CD4-positive, alpha-beta T cell treated with Interferon alpha-2 for 1 hour (primary cell): ENCODE measurements around the gene PARD3B.

Experiments
- DNase-seq, 2 donors: peaks; one replicate each; pipeline ENCODE4 v3.0.0-alpha.2; 2020 to 2022

The PARD3B gene

DNA sequence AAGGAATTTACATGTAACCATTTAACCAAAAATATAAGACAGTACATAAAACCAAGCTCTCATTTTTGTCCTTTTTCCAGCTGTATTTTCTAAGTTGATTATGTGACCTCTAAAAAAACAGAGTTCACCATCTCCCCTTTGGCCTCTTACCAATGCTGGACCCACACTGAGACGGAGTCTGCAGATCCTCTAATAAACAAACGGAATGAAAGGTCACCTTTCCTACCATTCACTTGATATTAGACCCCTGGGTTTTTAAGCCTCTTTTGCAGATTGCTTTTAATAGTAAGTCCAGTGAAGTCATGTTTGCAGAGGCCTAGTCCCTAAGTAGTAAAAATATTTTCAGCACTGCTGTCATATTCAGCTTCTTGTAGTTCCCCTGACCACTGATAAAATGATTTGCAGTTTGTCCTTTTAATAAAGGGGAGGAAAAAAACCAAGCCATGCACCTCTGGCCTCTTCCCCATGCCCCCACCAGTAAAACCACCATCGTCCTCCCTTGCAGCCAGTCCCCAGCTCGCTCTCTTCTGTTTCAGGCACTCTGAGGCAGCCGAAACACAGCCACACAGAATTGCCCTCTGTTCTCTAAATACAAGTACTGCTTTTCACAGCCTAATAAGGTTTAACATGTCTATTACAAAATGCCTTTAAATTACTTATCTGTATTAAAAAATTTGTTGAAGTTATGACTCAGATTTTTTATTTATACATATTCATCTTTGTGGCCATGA lies 427.5 kb downstream of the PARD3B start:
- DNase-seq: no peak

DNA sequence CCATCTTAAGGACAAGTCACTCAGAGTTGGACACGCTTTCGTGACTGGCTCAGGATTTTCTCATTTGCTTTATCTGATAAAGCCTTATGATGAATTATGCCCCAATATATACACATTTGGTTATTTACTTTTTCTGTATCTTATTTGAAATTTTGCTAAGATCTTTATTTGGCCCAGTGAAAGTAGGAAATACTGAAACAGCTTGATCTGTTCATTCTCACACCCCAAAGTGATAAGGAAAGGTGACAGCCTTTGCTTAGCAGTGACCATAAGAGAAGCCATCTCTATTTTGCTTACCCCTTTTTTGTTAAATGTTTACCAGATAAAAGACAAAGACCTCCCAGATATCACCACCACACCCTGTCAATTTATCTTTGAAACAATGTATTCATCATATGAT lies 428.3 kb downstream of the PARD3B start:
- no peak for DNase-seq

GRCh38 chr2:204974487-204974886 lies 429.2 kb downstream of the PARD3B start:
- DNase-seq: no peak

DNA sequence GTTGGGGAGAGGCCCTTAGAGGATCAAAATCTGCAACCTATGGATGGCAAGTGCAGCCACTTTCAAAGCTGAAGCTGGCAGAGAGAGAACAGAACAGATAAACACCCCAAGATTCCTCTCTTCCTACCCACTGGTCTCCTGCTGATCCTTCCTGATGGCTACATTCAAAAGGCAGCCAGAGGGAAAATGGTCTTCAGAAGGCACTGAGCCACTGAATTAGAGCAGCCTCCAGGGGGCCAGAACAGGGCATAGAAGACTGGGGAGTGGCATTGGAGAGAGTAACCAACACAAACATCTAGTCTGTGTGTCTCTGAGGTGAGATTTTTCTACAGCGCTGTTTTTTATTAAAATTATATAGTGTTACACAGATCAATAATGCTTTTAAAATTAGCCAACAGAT lies 432.6 kb downstream of the PARD3B start:
- DNase-seq: no peak

GRCh38 chr2:204982303-204982702 lies 437.0 kb downstream of the PARD3B start:
- no peak for DNase-seq

DNA sequence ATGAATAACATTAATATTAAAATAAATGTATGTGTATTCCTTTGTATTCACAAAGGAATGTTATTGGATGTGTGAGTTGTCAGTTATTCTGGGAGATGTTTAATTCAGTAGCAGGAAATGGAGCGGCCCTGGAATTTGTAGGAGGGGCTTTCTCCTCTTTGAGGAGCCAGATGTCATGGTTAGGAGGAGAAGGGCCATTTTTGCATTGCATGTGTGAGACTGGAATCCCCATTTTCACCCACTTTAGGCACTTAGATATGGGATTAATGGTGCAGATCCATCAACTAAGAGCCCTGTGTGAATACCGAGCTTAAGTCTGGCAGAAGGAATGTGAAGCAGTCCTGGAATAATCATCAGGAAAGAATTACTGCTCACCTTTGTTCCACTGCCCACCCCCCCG lies 439.2 kb downstream of the PARD3B start:
- no peak for DNase-seq

DNA sequence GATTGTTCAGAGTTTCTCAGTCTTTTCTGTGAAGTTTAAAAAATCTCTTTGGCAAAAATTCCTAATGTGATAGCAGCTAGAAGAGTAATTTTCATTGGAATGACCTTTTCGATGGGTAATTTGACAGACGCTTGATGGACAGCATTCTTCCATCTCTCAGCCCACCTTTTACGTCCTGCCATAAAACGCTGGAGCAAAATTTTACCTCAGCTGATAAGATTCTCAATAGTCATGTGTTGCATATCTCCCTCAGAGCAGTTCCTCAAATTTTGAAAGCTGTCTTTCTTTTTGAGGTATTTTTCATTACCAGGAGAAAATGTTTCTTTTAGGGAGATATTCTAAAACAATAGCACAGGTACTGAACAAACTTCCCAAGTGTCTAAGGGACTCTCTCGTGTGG lies 441.4 kb downstream of the PARD3B start:
- DNase-seq: no peak

DNA sequence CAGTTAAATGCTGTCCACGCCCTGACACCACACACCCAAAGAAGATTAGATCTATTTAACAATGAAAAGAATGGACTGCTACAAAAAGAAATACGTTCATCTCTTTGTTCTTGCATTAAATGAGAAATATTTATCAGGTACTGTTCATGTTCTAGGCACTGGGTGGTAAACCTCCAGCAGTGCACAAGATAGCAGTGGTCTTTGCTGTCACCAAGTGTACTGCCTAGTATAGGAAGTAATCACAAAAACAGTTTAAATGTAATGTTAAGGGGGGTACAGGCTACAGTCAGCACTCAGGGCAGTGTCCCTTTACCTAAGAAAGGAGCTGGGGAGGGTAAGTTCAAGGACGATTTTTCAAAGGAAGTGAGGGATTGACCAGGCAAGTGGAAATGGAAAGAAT lies 443.6 kb downstream of the PARD3B start:
- no peak for DNase-seq

- DNase-seq: no peak
Observed at GRCh38 chr2:204989877-204990276, 444.6 kb downstream of the PARD3B start.

DNA sequence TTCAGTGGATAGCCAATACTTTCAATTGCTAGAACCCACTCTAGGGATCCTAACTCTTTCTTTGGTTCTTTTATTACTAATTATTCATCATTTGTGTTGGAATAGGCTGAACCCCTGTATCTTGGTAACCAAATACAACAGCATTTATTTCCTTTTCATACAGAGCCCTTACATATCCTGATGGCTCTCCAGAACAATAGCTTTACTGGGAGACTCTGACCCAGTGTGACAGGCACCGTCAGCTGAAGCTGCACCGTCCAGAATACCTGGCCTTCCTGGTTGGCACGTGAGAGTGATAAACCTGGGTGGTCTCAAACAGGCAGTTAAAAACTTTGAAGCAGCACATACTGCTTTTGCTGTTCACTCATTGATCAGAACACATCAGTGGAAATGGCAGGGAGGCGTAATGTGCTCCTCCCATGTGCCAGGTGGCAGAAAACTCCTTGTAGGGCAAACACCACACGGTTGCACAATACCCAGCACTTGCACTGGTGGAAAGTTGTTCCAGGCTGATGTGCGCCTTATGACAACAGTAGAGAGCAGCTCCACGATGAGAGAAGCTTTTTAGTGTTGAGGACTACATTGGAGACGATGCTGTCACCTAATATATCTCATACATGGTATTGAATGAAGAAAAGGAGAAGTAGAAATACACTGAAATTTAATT lies 456.2 kb downstream of the PARD3B start:
- no peak for DNase-seq

GRCh38 chr2:205002390-205002789 lies 457.1 kb downstream of the PARD3B start:
- peak in 1 of 2 donors; percentile 37 for DNase-seq

GRCh38 chr2:205003288-205003687 lies 458.0 kb downstream of the PARD3B start:
- DNase-seq: no peak

DNA sequence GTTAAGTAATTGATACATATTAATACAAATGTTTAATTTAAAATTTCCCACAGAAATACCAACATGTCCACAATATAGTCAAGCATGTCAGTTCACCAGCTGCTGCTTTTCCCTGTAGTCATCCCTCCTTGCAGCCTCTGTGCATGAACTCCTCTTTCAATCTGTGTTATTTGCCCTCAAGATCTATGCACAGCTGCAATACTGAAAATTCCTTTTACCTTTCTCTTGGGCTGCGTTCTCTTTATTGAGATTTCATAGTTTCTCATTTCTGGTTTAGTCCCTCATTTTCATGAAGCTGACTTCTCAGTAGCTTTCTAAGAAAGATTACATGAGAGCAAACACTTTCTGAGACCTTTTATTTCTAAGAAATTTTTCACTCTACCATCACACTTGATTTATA lies 464.9 kb downstream of the PARD3B start:
- DNase-seq: no peak

- no peak for DNase-seq
Observed at GRCh38 chr2:205011031-205011430, 465.8 kb downstream of the PARD3B start.

DNA sequence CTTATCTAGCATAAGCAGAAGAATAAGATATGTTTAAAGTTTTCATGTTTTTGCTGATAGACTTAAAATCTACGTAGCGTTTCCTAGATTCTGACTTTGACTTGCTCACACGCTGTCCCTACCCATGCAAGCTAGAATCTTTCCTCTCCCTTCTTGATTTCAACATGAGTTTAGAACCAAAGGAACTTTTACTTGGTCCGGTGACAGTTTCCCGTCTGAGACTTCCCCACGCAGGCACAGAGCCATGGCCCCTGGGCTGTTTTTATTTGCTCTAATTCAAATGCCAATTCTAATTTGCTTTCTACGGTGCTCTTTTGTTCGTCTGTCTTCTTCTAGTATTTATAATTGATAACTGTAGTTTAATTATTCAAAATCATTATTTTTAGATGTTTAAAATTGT lies 467.7 kb downstream of the PARD3B start:
- no peak for DNase-seq

- DNase-seq: no peak
Observed at GRCh38 chr2:205013586-205013985, 468.3 kb downstream of the PARD3B start.

DNA sequence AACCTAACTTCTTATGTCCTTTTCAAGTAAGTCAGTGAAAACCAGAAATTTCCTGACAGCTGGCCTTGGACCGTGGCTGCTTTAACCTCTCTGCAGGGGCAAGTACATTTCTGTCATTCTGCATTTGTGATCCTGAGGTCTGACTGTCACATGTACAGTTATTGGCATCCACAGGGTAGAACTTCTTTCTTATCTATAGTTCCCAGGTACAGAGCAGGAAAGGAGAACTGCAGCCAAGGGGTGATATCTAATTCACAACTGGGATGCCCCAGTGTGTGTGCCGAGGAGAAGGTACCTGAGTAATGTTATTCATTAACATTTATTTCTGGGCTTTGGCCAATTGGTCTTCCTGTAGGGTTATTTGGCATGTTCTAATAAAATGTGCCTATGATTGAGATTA lies 468.9 kb downstream of the PARD3B start:
- no peak for DNase-seq

DNA sequence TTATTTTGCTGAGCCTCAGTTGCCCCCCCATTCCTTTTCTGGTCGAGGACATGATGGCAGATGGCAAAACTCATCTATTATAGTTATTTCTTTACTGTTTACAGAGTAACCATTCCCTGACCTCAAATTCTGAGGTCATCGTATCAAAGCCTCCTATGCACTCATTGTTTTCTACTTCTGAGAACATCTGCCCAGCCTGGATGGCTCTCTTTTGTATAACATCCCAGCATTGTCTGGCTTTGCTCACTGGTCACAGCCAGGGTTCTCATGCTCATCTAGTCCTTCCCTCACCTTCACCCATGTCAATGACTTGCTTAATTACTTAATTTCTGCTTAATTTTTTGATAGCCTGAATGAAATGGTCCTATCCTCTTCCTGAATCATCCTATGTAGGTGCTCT lies 472.1 kb downstream of the PARD3B start:
- DNase-seq: no peak

- DNase-seq: no peak
Observed at GRCh38 chr2:205017912-205018311, 472.6 kb downstream of the PARD3B start.

DNA sequence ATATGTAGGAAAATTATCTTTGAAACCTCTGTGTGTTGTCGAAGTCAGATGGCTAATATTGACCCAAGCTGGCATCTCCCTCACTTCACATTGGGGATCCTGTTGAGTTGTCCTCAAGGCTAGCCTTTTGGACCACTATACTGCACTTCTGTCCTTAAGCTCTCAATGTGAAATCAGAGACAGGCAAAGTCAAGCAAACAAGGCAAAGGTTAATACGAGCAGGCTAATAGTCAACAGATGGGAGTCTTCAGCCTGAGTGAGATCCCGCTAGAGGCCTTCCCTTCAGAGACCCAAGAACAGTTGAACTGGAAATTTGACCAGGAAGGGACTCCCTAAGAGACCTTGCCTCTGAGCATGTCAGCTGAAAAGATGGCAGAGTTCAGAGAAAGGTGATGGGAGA lies 475.4 kb downstream of the PARD3B start:
- DNase-seq: no peak

GRCh38 chr2:205022841-205023240 lies 477.6 kb downstream of the PARD3B start:
- DNase-seq: no peak

DNA sequence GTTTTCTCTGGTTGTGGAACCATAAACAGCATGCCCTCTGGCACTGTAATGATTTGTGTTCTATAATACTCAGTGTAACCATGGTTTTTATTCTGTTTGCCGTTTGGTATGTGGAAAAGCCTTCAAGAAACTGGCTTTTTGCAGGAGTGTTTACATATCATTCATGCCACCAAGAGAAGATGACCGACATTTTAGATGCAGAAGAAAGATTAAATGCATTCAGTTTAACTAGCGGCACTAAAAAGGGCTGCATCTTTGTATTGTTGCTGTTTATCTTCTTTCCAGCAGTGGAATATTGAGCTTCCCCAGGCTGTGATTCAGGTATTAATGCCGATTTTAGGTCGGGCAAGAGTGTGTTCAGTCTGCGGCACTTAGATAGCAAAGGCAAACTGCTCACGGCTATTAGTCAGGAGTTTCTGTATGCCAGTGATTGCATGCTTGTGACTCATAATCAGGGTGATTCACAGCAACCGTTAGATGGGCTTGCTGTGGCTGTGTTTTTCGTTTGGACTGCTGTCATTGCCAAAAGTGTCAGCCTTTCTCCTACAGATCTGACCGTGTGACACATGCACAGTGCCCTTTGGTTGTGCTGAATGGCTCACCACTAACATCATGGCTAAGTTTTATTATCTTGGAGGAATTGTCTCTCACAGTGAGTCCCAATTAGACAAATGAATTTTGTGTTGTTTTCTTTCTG lies 479.7 kb downstream of the PARD3B start:
- DNase-seq: peak in 1 of 2 donors; percentile 0

GRCh38 chr2:205025580-205026240 lies 480.4 kb downstream of the PARD3B start:
- no peak for DNase-seq

GRCh38 chr2:205030695-205031094 lies 485.4 kb downstream of the PARD3B start:
- DNase-seq: no peak
